ENCODE data around the gene ORC2.

The ORC2 gene

DNA sequence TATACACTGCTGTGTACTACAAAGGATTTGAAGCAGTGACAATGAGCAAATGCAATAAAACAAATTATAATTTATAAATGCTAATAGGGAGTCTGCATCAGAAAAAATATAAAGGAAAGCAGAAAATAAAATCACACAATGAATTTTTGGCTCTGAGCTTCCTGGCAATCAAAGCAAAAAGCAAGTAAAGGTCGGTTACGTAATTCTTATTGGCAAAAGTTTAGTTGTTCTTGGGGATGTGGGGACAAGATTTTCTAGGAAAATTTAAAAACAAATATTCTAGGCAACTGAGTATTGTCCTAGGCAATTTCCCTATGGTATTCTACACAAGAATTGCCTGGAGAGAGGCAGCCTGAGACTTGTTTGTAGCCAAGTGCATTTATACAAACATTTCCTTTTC is 1.8 kb downstream of the ORC2 start:
- Histone ChIP-seq H3K27ac (no peak overlapping the region), H3K9me3 (no peaks in the 10 kb centered on the region), H3K27me3 (no peaks in the 10 kb centered on the region), H3K36me3 (peaks cover 9 to 13% (median 13%) of the 10 kb centered on the region in 3 donors), H3K4me1 (peaks cover 0 to 27% (median 22%) of the 10 kb centered on the region in 4 donors), H3K4me3 (no peak overlapping the region)
- TF ChIP-seq, protein P1, sequence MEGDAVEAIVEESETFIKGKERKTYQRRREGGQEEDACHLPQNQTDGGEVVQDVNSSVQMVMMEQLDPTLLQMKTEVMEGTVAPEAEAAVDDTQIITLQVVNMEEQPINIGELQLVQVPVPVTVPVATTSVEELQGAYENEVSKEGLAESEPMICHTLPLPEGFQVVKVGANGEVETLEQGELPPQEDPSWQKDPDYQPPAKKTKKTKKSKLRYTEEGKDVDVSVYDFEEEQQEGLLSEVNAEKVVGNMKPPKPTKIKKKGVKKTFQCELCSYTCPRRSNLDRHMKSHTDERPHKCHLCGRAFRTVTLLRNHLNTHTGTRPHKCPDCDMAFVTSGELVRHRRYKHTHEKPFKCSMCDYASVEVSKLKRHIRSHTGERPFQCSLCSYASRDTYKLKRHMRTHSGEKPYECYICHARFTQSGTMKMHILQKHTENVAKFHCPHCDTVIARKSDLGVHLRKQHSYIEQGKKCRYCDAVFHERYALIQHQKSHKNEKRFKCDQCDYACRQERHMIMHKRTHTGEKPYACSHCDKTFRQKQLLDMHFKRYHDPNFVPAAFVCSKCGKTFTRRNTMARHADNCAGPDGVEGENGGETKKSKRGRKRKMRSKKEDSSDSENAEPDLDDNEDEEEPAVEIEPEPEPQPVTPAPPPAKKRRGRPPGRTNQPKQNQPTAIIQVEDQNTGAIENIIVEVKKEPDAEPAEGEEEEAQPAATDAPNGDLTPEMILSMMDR (IDR thresholded peaks at IDR 0.05) = no peak
- DNase-seq = no peak
- intact Hi-C loops (cut with DNase I; ENCODE audit: low total_unique reads) = loop anchor here (5.0 to 10.0 kb wide), 2 partner anchors 113 to 156 kb away; partner anchors contain the start of genes CFLAR, HYCC2 and NDUFB3

DNA sequence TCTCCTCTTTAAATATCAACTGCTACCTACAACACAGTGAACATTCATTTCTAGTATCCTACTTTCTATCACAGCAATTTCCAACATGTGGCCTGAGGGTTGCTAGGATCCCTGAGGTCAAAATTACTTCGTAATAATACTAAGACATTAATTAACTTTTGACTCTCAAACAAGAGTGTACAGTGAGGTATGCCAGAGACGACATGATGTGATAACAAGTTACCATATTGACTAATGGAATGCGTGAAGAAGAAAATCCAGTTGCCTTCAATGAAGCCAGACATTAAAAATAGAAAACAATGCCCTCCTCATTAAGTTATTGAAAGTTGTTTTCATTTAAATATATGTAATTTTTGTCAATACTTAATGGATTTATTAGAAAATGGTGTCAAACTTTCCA is 13.1 kb downstream of the ORC2 start:
- TF ChIP-seq, protein P1 (IDR thresholded peaks at IDR 0.05) = no peak
- peaks cover 37 to 88% (median 46%) of the 10 kb centered on the region in 3 donors for H3K36me3 ChIP-seq
- H3K27me3 ChIP-seq = no peaks in the 10 kb centered on the region
- H3K4me1 ChIP-seq = no peaks in the 10 kb centered on the region
- DNase-seq = no peak
- intact Hi-C loops (cut with DNase I; ENCODE audit: low total_unique reads) = no loop called here
- H3K27ac ChIP-seq = no peak overlapping the region
- no peaks in the 10 kb centered on the region for H3K9me3 ChIP-seq
- no peak overlapping the region for H3K4me3 ChIP-seq

DNA sequence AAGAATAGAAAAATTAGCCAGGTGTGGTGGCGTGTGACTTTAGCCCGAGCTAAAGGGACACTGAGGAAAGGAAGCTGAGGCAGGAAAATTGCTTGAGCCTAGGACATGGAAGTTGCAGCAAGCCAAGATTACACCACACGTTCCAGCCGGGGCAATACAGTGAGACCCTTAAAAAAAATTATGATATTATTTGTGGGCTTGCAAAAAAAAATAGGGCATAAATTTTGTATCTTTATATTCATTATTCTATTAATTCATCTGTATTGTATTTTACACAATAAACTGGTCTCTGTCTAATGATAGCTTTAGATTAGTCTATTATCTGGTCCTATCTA is 18.1 kb downstream of the ORC2 start:
- intact Hi-C loops (cut with DNase I; ENCODE audit: low total_unique reads) = no loop called here
- no peak overlapping the region for H3K4me3 ChIP-seq
- H3K27ac ChIP-seq = no peak overlapping the region
- H3K4me1 ChIP-seq = no peaks in the 10 kb centered on the region
- no peaks in the 10 kb centered on the region for H3K27me3 ChIP-seq
- H3K36me3 ChIP-seq = peaks cover 35 to 87% (median 40%) of the 10 kb centered on the region in 3 donors
- no peaks in the 10 kb centered on the region for H3K9me3 ChIP-seq
- TF ChIP-seq, protein P1 (IDR thresholded peaks at IDR 0.05) = no peak
- no peak for DNase-seq

DNA sequence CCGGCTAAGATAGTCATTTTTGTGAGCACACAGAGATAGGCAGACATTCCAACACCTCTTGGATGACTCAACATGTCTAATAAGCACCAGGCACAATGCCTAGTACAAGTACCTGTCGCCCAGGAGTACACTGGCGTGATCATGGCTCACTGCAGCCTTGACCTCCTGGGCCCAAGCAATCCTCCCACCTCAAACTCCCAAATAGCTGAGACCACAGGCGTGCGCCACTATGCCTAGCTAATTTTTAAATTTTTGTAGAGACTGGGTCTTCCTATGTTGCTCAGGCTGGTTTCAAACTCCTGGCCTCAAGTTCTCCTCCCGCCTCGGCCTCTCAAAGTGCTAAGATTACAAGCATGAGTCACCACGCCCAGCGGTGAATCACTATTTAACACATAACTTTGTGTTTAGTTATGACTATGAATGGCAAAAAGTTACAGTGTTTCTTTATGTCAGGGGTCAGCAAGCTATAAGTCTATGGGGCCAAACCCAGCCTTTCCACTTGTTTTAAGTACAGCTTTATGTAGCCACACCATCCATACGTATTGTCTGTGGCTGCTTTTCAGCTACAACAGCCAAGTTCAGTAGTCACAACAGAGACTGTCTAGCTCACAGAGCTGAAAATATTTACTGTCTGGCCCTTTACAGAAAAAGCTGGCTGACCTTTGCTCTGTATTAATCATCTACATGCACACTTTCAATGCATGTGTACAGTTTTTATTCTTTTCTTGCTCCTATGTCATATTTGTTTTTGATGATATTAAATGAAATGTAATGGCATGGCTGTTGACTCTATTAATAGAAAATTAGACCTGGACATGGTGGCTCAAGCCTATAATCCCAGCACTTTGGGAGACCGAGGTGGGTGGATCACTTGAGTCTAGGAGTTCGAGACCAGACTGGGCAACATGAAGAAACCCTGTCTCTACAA is 18.7 kb downstream of the ORC2 start:
- Histone ChIP-seq H3K36me3 (peaks cover 41 to 87% (median 47%) of the 10 kb centered on the region in 3 donors), H3K9me3 (no peaks in the 10 kb centered on the region), H3K4me1 (no peaks in the 10 kb centered on the region), H3K4me3 (no peak overlapping the region), H3K27ac (no peak overlapping the region), H3K27me3 (no peaks in the 10 kb centered on the region)
- DNase-seq = no peak
- intact Hi-C loops (cut with DNase I; ENCODE audit: low total_unique reads) = no loop called here
- TF ChIP-seq, protein P1 (IDR thresholded peaks at IDR 0.05) = no peak

DNA sequence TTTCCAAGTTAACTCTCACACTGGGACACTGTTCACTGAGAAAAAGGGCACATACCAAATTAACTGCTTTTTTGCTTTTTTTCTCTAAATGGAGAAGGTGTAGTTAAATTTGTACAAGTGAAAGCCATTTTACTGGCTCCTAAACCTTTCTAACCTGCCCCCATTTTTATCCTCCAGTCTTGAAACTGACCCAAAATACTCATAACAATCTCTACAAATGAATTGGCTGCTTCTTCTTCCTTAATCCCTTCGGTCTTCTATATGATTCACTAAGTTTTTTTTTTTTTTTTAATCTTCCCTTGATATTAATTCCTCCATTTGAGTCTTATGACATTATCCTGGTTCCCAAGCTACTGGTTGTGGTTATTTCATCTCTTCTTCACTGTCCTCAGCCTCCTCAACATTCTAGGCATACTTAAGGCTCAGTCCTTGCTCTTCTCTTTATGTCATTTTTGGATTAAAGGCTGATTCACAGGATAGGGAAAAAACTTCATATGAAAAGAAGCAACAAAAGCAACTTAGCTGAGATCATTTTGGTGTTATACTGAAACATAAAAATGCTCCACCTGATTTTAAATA is 19.8 kb downstream of the ORC2 start:
- no peak overlapping the region for H3K4me3 ChIP-seq
- no peaks in the 10 kb centered on the region for H3K9me3 ChIP-seq
- TF ChIP-seq, protein P1 (IDR thresholded peaks at IDR 0.05) = no peak
- no peaks in the 10 kb centered on the region for H3K4me1 ChIP-seq
- no peak for DNase-seq
- no peak overlapping the region for H3K27ac ChIP-seq
- intact Hi-C loops (cut with DNase I; ENCODE audit: low total_unique reads) = no loop called here
- no peaks in the 10 kb centered on the region for H3K27me3 ChIP-seq
- peaks cover 38 to 87% (median 49%) of the 10 kb centered on the region in 3 donors for H3K36me3 ChIP-seq

Data from tibial artery (tissue), 4 donors.